ENCODE results near the gene TRMT5.

TRMT5 gene, protein sequence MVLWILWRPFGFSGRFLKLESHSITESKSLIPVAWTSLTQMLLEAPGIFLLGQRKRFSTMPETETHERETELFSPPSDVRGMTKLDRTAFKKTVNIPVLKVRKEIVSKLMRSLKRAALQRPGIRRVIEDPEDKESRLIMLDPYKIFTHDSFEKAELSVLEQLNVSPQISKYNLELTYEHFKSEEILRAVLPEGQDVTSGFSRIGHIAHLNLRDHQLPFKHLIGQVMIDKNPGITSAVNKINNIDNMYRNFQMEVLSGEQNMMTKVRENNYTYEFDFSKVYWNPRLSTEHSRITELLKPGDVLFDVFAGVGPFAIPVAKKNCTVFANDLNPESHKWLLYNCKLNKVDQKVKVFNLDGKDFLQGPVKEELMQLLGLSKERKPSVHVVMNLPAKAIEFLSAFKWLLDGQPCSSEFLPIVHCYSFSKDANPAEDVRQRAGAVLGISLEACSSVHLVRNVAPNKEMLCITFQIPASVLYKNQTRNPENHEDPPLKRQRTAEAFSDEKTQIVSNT

DNA sequence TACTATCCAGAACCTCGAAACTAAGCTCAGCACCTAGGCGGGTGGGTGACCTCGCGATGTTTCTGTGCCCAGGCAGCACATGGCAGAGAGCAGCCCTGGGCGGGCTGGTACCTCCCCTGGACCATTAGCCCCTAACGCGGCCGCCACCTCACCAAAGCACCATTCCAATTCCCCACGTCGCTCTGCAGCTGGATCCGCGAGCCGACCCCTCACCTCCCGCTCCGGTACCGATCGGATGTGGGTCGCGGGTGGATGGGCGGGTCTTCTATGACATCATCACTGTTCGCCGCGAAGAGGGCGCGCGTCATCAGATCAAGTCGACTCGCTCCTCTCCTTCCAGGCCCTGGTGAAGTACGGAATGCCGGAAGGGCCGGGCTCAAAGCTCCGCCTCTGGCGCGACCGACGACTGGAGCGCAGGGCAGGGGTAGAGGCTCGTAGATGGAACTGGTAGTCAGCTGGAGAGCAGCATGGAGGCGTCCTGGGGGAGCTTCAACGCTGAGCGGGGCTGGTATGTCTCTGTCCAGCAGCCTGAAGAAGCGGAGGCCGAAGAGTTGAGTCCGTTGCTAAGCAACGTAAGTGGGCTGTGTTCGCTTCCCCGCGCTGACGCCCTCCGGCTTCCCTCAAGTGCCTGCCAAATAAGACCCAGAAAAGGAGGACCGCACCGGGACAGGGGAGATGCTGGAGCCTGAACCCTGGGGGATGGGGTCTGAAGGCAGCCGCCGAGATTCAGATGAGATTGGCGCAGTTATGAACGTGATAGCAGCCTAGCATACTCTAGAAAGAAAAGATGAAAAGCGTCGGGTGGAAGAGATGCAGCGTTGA lies at the start of gene TRMT5, which contains the start of gene SLC38A6:
TRMT5 (minus strand) TSS at position 269 of the 822 bp plus-strand sequence; CDS start at position 163, 106 bp downstream.
SLC38A6 (plus strand) TSS at position 435 of the 822 bp plus-strand sequence; CDS start at position 468, 33 bp downstream.
- peak; percentile 94 for DNase-seq

DNA sequence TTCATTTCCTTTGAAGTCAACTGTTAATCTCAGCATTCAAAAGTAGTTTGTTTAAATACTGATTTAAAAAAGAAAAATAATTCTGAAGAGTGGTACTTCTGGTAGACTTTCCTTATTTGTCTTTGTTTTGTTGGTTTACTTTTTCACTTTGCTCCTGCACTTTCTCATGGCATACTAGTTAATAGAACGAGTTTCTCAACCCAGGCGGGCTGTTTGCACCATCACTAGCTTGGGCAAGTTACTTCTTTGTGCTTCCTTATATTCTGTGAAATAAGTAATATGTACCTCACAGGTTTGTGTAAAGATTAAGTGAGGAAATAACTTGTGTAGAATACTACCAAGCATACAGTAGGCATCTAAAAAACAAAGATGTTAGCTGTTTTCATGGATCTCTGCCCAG lies 45.6 kb upstream of the TRMT5 start:
- DNase-seq: no peak

DNA sequence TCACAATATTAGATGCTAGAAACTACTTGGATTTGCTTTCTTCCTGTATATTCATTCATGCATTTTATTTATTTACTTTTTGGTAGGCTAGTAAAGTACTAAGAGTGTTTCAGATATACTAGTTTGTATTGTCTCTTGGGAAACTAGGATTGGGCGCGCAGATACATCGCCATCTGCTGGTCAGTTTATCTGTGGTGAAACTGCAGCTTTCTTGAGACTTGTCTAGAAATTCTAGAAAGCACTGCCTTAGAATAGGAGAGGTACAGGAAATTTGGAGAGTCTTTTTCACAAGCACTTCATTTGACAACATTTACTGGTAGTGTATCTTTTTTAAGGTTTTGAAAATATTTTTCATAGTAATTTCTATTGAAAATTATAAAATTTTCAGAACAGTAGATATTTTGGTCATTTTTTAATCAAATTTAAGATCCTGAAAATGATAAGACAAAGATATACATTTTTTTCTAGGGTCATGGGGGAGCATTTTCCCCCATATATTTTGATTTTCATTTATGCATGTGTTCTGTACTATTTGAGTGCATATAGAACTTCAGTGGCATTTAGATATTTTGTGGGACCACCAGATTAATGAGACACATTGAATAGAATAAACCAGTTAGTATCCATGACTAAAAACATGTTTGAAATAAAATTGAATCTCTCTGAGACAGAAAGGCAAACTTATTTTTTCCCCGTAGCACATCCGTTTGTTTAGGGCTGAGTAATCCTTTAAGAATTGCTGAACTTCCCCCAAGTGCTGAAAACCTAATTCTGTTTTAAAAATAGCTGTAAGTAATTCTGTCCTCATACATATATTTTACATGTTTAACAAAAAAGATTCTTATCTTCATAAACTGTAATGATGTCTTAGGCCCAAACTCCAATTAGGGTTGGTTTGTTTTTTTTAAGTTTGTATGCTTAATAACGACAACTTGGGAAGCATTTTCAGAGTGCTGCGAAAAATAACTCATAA lies 44.7 kb upstream of the TRMT5 start:
- peak; percentile 73 for DNase-seq

DNA sequence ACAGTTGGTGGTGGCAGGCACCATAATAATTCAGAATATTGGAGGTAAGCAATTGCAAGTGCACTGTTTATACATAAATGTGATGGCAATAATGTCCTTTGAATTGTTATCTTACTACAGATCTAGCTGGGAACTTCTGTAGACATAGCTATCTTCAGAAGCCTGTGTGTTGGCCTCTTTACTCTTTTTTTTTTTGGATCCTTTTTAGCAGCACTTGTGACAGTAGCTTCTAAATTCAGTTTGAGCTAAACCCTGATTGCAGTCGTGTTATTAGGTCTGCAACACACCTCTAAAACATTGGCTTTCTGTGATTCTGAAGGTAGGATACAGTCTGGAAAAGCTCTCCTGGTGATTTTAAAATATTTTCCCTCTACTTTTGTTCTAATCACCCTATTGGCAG lies 38.7 kb upstream of the TRMT5 start:
- DNase-seq: no peak

DNA sequence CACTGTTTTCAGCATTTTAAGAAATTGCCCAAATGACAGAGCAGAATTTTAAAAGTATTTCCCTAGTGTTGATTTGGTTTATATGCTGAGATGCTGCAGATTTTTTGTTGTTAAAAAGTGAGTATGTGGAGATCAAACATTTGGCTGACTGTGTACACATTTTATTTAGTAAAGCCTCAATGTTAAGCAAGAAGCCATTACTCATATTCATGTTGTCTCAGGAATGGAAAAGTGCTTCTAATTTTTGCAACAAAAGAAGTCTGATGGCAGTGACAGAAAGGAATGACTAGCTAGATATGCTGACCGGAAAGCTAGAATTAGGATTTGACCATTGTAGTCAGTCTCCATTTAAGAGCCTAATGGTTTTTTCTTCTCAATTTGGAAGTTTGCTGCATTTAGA lies 22.7 kb upstream of the TRMT5 start:
- no peak for DNase-seq

DNA sequence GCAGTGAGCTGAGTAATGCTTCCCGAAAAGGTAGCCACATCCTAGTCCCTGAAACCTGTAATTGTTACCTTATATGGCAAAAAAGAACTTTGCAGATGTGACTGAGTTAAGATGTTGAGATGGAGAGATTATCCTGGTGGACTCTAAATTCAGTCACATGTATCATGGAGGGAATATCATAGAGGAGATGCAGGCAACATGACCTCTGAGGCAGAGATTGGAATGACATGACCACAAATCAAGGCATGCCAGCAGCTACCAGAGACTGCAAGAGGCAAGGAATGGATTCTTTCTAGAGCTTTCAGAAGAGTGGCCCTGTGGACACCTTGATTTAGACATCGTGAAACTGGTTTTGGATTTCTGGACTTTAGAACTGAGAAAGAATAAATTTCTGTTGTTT lies 18.7 kb upstream of the TRMT5 start:
- DNase-seq: no peak

DNA sequence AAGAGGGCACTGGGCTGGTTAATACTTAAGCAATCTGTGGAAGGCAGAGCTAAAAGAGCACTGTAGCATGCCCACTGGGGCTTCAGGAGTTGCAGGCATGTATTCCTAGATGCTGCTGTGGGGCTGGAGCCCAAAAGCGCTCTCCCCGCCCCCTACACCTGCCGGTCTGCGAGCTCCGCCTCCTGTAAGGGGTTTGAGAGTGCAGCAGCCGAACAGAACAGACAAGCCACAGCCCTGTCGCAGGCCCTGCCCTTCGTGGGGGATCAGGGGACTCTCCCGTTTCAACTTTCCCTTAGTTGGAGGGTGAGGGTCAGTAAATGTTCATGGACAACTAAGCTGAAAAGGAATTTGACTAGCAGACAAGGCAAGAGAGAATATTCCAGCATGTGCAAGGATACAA lies 17.7 kb upstream of the TRMT5 start:
- DNase-seq: no peak

DNA sequence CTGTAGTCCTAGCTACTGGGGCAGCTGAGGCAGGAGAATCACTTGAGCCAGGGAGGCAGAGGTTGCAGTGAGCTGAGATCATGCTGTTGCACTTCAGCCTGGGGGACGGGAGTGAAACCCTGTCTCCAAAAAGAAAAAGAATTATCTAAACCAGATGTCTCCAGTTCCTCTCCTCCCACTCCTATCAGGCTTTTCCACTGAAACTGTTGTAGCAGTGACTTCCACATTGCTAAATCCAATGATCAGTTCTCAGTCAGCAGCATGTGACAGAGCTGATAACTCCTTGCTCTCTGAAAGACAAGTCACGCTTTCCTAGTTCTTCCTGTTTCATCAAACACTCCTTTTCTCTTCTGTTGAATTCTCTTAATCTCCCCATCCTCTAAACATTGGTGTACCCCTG lies 8.7 kb upstream of the TRMT5 start:
- no peak for DNase-seq

DNA sequence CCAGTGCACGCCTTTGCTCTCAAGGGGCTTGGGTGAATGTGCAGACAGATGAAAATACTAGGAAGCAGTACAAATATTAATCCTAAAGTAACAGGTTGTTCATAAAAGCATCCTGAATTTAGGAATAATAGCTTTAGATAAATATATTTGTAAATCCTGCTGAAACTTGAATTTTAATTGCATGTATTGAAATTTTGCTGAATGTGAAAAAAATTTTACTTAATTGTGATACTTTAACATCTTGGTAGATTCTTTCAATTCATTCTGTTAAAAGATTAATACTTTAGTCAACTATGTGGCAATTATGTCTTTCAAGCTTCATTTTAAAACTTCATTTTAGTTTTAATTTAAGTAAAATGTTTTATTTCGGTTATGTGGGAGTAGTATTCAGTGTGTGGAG lies 5.6 kb upstream of the TRMT5 start:
- no peak for DNase-seq

DNA sequence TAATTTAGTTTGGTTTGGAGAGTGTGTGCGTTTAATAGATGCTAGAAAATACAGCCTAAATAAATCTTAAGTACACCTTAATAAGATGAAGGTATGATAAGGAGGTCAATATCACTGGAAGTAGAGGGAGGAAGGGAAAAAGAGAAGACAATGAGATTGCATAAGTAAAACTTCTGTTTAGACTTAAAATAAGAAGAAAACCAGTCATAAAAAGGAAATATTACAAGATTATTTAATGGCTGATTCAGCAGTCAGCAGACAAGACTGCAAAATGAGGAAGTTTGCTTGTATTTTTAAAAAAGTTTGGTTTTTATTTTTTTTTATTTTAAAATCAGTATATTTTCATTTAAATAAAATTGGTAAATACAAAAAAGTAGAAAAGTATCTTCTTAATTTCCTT lies 3.3 kb upstream of the TRMT5 start:
- no peak for DNase-seq

DNA sequence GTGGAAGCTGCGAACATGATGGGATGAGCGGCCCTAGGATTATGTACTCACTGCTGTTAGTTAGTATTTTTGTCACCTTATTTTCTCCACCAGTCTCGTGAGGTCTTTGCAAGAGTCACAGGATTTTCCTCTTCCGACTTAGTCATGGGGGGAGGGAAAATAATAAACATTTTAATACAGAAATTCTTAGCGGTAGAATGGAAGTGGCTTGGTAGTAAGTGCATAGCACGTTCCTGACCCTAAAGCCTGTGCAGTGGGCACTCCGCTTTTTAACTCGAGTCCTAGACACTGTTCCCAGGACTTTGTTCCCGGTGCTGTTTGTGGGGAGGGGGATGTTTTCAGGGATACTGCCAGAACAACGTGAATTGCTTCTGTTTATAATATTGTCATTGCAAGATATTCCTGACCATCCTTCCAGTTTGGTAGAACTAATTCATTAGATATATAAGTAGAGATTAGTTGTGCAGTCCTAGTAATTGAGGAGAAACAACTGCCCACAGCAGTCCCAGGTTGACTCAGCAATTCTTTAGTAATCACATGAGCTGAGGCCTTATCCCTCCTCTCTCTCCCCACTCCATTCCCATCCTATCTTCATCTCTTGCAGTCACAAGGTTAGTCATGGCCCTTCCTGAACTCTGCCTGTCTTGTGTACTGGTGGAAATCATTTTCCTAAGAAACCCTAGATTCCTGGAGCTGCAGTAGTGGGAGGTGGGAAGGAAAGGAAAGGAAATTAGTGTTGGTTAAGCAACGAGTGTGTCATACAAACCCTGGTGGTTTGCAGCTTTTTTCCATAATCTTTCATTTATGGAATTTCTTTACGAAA lies 965 bp upstream of the TRMT5 start:
- DNase-seq: peak; percentile 36

DNA sequence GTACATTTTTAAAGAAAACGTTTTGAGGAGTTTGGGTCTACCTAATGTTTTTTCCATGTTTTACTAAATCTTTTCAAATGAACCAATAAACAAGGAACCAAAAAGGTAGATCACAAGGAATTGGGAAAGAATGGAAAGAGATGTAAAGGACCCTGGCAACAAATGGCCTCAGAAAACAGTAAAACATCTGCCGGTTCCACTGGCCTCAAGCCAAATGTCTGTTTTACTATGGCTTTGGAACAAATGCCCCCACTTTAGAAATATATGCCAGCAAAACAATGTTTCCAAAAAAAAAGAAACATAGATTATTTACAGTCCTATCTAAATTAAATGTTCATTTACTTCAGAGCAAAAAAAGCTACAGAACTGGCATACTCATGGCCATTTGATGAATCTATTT lies 3.0 kb downstream of the TRMT5 start:
- DNase-seq: no peak

DNA sequence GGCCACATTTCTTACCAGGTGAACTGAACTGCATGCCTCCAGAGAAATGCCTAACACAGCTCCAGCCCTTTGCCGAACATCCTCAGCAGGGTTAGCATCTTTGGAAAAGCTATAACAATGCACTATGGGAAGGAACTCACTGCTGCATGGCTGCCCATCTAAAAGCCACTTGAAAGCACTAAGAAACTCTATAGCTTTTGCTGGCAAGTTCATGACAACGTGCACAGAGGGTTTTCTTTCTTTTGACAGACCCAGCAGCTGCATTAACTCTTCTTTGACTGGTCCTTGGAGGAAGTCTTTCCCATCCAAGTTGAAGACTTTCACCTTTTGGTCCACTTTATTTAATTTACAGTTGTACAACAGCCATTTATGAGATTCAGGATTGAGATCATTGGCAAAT lies 5.3 kb downstream of the TRMT5 start:
- no peak for DNase-seq

DNA sequence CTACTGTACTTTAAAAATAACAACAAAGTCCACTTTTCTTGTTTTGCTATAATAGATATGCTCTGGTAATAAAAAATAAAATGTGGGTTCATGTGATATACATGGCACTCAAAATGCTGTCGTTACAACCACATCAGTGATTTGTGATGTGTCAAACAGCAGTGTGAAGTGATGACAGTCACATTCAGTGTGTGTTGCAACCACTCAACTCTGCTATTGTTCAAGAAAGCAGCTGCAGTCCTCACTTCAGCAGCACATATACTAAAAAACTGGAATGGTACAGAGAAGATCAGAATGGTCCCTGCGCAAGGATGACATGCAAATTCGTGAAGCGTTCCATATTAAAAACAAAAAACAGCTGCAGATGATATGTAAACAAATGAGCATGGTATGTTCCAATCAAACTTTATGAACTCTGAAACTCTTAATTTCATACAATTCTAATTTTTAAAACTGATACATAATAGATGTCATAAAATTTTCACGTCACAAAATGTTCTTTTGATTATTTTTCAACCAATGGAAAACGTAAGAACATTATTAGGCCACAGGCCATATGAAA lies 6.7 kb downstream of the TRMT5 start:
- no peak for DNase-seq

DNA sequence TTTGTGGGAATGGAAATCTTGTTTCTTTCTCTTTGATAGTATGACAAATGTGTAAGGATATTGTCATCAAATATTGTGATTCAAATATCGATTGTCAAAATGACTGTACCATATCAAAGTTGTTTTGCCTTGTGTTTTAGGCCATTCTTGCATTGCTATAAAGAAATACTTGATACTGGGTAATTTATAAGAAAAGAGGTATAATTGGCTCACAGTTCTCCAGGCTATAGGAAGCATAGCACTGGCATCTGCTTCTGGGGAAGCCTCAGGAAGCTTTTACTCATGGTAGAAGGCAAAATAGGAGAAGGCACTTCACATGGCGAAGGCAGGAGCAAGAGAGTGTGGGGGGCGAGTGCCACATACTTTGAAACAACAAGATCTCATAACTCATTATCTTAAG lies 7.8 kb downstream of the TRMT5 start:
- no peak for DNase-seq

DNA sequence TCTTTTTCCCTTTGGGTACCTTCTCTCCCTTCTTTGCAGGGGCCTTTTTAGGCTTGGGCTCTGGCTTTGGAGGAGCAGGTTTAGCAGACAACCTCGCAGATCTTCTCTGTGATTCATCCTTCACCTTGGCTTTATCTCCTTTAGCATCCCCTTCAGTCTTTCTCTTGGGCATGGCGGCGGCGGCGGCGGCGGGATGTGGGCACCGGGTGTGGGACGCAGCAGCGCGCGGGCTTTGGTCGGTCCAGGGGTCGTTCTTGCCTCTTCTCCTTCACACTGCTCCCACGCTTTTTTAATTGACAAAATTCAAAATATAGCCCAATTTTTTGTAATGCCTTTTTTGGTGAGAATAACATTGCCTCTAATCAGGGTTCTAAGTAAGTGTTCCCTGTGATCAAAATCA lies 8.6 kb downstream of the TRMT5 start:
- no peak for DNase-seq

DNA sequence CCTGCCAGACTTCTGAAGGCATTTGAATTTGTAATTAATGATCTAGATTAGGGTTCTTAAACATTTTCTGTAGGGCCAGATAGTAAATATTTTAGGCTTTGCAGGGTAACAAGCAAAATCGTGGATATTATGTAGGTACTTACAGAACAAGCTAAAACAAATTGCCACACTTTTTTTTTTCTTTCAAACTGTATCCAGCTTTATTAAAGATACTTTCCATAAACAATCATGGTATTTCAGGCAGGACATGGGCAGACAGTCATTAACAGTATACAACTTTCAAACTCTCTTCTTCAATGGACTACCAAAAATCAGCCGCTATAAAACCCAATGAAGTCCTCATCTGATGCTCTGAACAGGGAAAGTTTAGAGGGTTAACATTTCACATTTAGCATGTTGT lies 9.6 kb downstream of the TRMT5 start:
- no peak for DNase-seq

DNA sequence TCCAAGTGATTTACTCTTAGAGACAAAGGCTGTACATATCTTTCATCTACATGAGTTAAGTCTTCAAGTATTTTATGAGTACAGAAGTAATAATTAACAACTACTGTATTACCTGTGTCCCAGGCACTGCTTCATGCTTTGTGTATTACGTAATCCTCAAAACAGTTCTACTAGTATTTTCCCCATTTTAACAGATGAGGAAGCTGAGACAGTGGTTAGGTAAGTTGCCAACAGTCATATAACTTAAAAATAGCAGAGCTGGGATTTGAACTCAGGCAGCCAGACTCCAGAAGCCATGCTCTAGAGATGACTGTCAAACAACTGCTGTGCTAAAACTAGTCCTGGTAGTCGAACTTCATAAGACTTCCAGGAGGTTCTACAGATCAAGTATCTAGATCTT lies 10.7 kb downstream of the TRMT5 start:
- no peak for DNase-seq

DNA sequence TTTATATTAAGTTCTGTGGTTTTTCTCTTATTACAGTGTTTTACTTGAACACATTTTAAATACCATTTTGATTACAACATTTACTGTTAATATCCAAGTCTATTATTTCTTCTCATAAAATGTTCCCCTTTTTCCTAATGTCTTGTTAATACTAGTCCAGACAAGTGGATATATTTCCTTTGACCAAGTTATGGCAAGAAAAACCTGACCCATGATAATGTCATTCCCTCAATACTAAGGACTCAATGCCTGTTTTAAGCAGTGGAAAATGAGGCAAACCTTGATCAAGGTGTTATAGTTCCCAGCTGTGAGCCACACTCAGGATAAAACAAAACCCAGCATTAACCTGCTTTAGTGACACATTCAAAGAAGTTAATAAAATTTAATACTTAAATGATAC lies 12.2 kb downstream of the TRMT5 start:
- DNase-seq: no peak

DNA sequence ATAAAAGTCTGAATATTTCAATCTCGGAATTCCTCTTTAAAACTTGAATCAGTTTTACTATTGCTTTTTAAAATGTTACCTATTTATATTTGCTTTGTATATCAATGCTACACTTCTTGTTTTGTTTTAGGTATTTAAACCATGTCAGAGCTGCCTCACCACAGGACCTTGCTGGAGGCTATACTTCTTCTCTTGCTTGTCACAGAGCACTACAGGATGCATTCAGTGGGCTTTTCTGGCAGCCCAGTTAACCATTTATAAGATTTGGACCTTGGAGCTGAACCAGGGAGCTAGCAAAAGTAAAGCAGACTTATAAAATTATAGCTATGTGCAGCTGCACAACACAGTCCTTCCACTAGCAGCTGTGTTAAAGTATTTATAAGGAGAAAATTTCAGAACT lies 12.8 kb downstream of the TRMT5 start:
- DNase-seq: no peak

DNA sequence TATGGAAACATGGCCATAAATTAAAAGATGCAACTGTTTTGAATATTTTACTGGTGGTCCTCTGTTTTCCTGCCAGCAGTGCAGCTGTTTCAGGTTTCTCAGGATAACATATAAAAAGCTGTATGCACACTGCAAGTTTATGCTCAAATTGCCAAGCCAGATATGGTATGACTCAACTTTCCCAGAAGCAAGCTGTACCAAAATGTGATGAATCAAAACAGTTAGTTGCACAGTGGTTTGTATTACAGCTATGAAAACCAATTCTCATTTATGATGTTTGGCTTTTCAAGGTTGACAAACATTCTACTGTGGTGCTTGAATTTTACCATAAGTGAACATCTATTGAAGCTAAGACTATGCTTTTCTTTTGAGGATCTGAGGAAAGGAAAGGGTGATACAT lies 15.5 kb downstream of the TRMT5 start:
- DNase-seq: peak; percentile 72
